ENCODE data around the gene LRBA. TPM values are rescaled to one million over a fixed set of nuclear protein-coding genes. Genes with fewer than 3 reads are reported as not detected.

LRBA gene
- total RNA-seq, 1 experiment from 2014 or later = 55.3 TPM

GRCh38 chr4:151052785-151053184 is 37.7 kb upstream of the LRBA start:
- Mint-ChIP-seq H3K4me3 (no peak overlapping the region), H3K9me3 (no peaks in the 10 kb centered on the region), H3K27ac (no peak overlapping the region), H3K27me3 (ENCODE audit: low read depth) (no peaks in the 10 kb centered on the region), H3K4me1 (peaks cover 13% of the 10 kb centered on the region in 2 experiments), H3K36me3 (ENCODE audit: insufficient read depth in 1 of 3, low read depth in 3 of 3) (no peaks in the 10 kb centered on the region)
- Histone ChIP-seq H3K23ac (ENCODE audit: insufficient read length, low read depth, low read length) (no peak overlapping the region), H3K4me2 (ENCODE audit: insufficient read depth, insufficient read length, low read length) (no peak overlapping the region), H3K14ac (ENCODE audit: insufficient read depth, low read length) (no peak overlapping the region), H2AK5ac (ENCODE audit: insufficient read length, low read length) (no peak overlapping the region), H2BK15ac (ENCODE audit: low read depth, low read length) (no peak overlapping the region), H2BK120ac (ENCODE audit: low read depth, low read length, poor library complexity, severe bottlenecking) (no peak overlapping the region), H3K9me3 (ENCODE audit: control insufficient read depth, low read depth, low read length) (no peaks in the 10 kb centered on the region), H2BK20ac (ENCODE audit: low read depth, low read length, poor library complexity, severe bottlenecking) (no peak overlapping the region), H2BK12ac (ENCODE audit: insufficient read length, low read depth, low read length) (no peak overlapping the region), H3K4ac (ENCODE audit: low read depth, low read length) (no peak overlapping the region), H2BK5ac (ENCODE audit: insufficient read length, low read length) (no peak overlapping the region), H3K79me1 (ENCODE audit: insufficient read depth, low read depth, low read length, poor library complexity, severe bottlenecking) (no peaks in the 10 kb centered on the region), H4K5ac (ENCODE audit: insufficient read length, low read depth, low read length) (no peak overlapping the region), H4K91ac (ENCODE audit: insufficient read length, low read depth, low read length) (no peak overlapping the region), H3T11ph (ENCODE audit: low read length) (no peak overlapping the region), H4K20me1 (ENCODE audit: control insufficient read depth, insufficient read depth, insufficient read length) (no peaks in the 10 kb centered on the region), H3K27me3 (ENCODE audit: insufficient read depth, low read length) (no peaks in the 10 kb centered on the region), H4K8ac (replicated peaks; ENCODE audit: insufficient read length, low read depth, low read length) (no peak overlapping the region), H3K23me2 (ENCODE audit: insufficient read length, low read depth, low read length, poor library complexity, severe bottlenecking) (peaks cover 8% of the 10 kb centered on the region), H2AFZ (ENCODE audit: low read length) (no peak overlapping the region), H3K4me1 (ENCODE audit: insufficient read depth, low read length) (no peaks in the 10 kb centered on the region; the same call in 1 of the 2 replicates), H3K18ac (ENCODE audit: insufficient read length, low read depth, low read length) (no peak overlapping the region), H3K79me2 (ENCODE audit: insufficient read depth, low read length) (peaks cover 6% of the 10 kb centered on the region; the same call in 1 of the 2 replicates), H3K27ac (ENCODE audit: insufficient read length, low read depth, low read length) (no peak overlapping the region), H3K56ac (ENCODE audit: insufficient read length, low read depth, low read length) (no peak overlapping the region), H3K9ac (ENCODE audit: extremely low read depth, insufficient read length, low read length) (no peak overlapping the region)
- no peak for DNase-seq
- no CpG with 5 or more reads among the region's 3 CpGs for WGBS (ENCODE audit: extremely low coverage, insufficient read length, low lambda C conversion rate)
- TF ChIP-seq CTCF (conservative IDR thresholded peaks at IDR 0.05) = no peak
